Activated B cell treated with CpG ODN at 0.5 μM for 24 hours (primary cell): Measurements from ENCODE around the gene MMP15. TPM values are rescaled to one million over a fixed set of nuclear protein-coding genes. Genes with fewer than 3 reads are reported as not detected.
A peak's percentile ranks its signal among the peaks of the same experiment; 100 is the strongest.

Experiments used
- ATAC-seq: fragments of 200-7000 bp; cut with Tn5 transposase; one replicate; pipeline ENCODE4 v1.10.0; 2021; ENCODE audit warnings: low read depth, mild to moderate bottlenecking, moderate library complexity
- CTCF ChIA-PET: fragments of 350-600 bp; sonication (Branson Sonifier 250); formaldehyde crosslinking; loops from one replicate; lab custom pipeline; 2021; ENCODE audit warnings: antibody characterized with exemption; lab: Charles Lee
- POLR2A ChIA-PET: fragments of 350-600 bp; sonication (Branson Sonifier 250); formaldehyde crosslinking; loops from one replicate; lab custom pipeline; 2021; ENCODE audit warnings: antibody characterized with exemption; lab: Charles Lee
- DNase-seq: peaks from one replicate; pipeline ENCODE4 v3.0.0; 2022
- H3K27ac Mint-ChIP-seq: one replicate; pipeline ENCODE4 v1.8.0; 2020; ENCODE audit warnings: mixed read lengths
- H3K27me3 Mint-ChIP-seq: one replicate; pipeline ENCODE4 v1.8.0; 2021; ENCODE audit warnings: mixed read lengths
- H3K36me3 Mint-ChIP-seq: one replicate; pipeline ENCODE4 v1.8.0; 2021; ENCODE audit warnings: low read depth, mixed read lengths
- H3K4me1 Mint-ChIP-seq: one replicate; pipeline ENCODE4 v1.8.0; 2021; ENCODE audit warnings: mixed read lengths
- H3K4me3 Mint-ChIP-seq: one replicate; pipeline ENCODE4 v1.8.0; 2020; ENCODE audit warnings: mild to moderate bottlenecking, mixed read lengths
- H3K9me3 Mint-ChIP-seq: one replicate; pipeline ENCODE4 v1.8.0; 2020; ENCODE audit warnings: mixed read lengths
- intact Hi-C: fragments of 100-400 bp; cut with micrococcal nuclease; formaldehyde crosslinking; loops from one replicate; pipeline ENCODE4 v1.15.1; 2024
- total RNA-seq: library from RNA; stranded (reverse); gene quantifications from 2 replicates; pipeline ENCODE4 v1.2.3, GENCODE V29; 2022
- TF ChIP-seq, protein P1 (sequence below): fragments of 200-600 bp; IDR thresholded peaks from one replicate; pipeline ENCODE4 v1.8.0; 2022; ENCODE audit warnings: antibody characterized with exemption, mild to moderate bottlenecking

MMP15 gene
- total RNA-seq, 1 donor from 2014 or later = 0.60 TPM

- ChIA-PET CTCF (interaction anchor here (0.8 kb wide), 1 partner anchor 14 kb away, joined by 3 read pairs; no protein-coding TSS in a partner anchor), POLR2A (no interaction called here)
- H3K4me1 Mint-ChIP-seq = peaks cover 12% of the 10 kb centered on the region
- DNase-seq (no peak), ATAC-seq (no peak)
- H3K27ac Mint-ChIP-seq = no peak overlapping the region
- H3K4me3 Mint-ChIP-seq = no peak overlapping the region
- peaks cover 27% of the 10 kb centered on the region for H3K36me3 Mint-ChIP-seq
- H3K27me3 Mint-ChIP-seq = no peaks in the 10 kb centered on the region
- intact Hi-C loops = no loop called here
- no peaks in the 10 kb centered on the region for H3K9me3 Mint-ChIP-seq
- TF ChIP-seq, protein P1, sequence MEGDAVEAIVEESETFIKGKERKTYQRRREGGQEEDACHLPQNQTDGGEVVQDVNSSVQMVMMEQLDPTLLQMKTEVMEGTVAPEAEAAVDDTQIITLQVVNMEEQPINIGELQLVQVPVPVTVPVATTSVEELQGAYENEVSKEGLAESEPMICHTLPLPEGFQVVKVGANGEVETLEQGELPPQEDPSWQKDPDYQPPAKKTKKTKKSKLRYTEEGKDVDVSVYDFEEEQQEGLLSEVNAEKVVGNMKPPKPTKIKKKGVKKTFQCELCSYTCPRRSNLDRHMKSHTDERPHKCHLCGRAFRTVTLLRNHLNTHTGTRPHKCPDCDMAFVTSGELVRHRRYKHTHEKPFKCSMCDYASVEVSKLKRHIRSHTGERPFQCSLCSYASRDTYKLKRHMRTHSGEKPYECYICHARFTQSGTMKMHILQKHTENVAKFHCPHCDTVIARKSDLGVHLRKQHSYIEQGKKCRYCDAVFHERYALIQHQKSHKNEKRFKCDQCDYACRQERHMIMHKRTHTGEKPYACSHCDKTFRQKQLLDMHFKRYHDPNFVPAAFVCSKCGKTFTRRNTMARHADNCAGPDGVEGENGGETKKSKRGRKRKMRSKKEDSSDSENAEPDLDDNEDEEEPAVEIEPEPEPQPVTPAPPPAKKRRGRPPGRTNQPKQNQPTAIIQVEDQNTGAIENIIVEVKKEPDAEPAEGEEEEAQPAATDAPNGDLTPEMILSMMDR = no peak
Observed at GRCh38 chr16:57993438-57993837, 32.1 kb upstream of the MMP15 start.

DNA sequence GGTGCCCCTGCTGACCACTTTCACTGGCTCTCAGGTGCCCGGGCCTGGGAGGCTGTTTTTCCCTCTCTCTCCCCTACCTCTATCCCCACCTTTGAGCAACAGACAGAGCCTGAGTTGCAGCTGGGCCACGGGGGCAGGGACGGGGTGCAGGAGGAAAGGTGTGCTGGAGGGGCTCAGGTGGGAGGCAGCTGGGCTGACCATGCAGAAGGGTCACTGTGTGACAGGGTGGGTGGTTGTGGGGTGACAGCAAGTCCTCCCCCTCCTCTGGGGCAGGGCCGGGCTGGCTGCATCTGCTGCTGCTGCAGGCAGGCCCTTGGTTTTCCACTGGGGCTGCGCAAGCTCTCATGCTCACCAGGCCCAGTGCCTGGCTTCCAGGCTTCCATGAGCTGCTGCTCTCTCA lies 31.7 kb upstream of the MMP15 start:
- intact Hi-C loops = no loop called here
- ATAC-seq = no peak
- Mint-ChIP-seq H3K36me3 (peaks cover 27% of the 10 kb centered on the region), H3K9me3 (no peaks in the 10 kb centered on the region), H3K27ac (no peak overlapping the region), H3K4me1 (peaks cover 16% of the 10 kb centered on the region), H3K27me3 (no peaks in the 10 kb centered on the region), H3K4me3 (no peak overlapping the region)
- ChIA-PET POLR2A (no interaction called here), CTCF (interaction anchor here (0.8 kb wide), 1 partner anchor 15 kb away, joined by 3 read pairs; no protein-coding TSS in a partner anchor)
- no peak for DNase-seq
- TF ChIP-seq, protein P1 = no peak

GRCh38 chr16:57994361-57994760 lies 31.2 kb upstream of the MMP15 start:
- CTCF ChIA-PET = no interaction called here
- intact Hi-C loops = no loop called here
- POLR2A ChIA-PET = no interaction called here
- Mint-ChIP-seq H3K27ac (no peak overlapping the region), H3K4me1 (peaks cover 21% of the 10 kb centered on the region), H3K36me3 (peaks cover 31% of the 10 kb centered on the region), H3K9me3 (no peaks in the 10 kb centered on the region), H3K4me3 (no peak overlapping the region), H3K27me3 (no peaks in the 10 kb centered on the region)
- TF ChIP-seq, protein P1 = no peak
- ATAC-seq = no peak
- no peak for DNase-seq

DNA sequence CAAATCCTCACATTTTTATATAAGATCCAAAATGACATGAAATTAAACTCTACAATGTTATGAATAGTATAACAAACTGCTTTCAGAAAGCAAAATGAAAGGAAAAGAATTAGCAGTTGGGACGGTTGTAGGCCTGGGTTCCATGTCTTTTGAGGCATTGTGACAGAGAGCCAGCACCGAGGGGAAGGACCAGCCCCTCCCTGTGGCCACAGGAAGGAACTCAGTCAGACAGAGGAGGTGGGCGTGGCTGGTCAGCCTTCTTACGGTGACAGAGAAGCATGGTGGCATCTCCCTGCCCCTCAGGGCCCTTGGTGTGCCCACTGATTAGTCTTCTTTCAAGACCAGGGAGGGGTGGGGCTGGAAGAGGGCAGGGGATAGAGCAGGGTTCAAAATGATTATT lies 30.8 kb upstream of the MMP15 start:
- H3K9me3 Mint-ChIP-seq = no peaks in the 10 kb centered on the region
- POLR2A ChIA-PET = no interaction called here
- H3K4me1 Mint-ChIP-seq = peaks cover 24% of the 10 kb centered on the region
- CTCF ChIA-PET = no interaction called here
- TF ChIP-seq, protein P1 = no peak
- peaks cover 31% of the 10 kb centered on the region for H3K36me3 Mint-ChIP-seq
- ATAC-seq (peak; percentile 63), DNase-seq (no peak)
- H3K27ac Mint-ChIP-seq = no peak overlapping the region
- intact Hi-C loops = loop anchor here (1.0 kb wide), 1 partner anchor 9 kb away; no protein-coding TSS in a partner anchor
- H3K27me3 Mint-ChIP-seq = no peaks in the 10 kb centered on the region
- H3K4me3 Mint-ChIP-seq = no peak overlapping the region

DNA sequence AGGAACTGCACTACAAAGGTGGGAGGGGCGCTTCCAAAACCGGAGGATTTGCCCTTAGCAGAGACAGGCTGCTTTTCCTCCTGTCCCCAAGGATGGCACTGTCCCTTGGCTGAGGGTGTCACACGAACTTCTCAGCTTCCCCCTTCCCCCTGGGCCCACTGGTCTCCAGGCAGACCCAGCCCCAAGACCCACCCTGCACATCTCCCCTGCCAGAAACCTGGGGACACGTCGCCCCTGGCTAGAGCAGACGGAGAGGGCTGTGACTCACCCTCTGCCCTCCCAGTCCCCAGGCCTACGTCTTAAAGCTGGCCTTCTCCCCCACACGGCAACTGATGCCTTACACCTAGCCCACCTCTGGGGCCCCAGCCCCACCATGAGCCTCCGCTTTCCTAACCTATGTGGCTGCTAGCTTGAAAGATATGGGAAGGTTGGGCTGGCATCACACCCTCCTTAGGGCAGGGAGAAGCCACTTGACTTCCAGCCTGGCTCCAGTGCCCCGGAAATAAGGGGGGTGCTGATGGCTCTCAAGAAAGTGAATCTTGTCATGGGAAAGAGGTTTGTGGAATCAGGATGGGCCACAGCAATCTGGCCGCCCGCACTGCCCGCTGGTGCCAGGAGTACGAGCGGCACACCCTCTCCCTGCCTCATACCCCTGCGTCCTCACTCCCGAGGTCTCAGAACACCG lies 29.7 kb upstream of the MMP15 start:
- intact Hi-C loops = loop anchor here (1.0 kb wide), 1 partner anchor 11 kb away; no protein-coding TSS in a partner anchor
- DNase-seq (no peak), ATAC-seq (no peak)
- Mint-ChIP-seq H3K27me3 (no peaks in the 10 kb centered on the region), H3K9me3 (no peaks in the 10 kb centered on the region), H3K27ac (no peak overlapping the region), H3K4me1 (peaks cover 25% of the 10 kb centered on the region), H3K36me3 (peaks cover 31% of the 10 kb centered on the region), H3K4me3 (no peak overlapping the region)
- CTCF ChIA-PET = no interaction called here
- TF ChIP-seq, protein P1 = no peak
- POLR2A ChIA-PET = no interaction called here
